ENCODE measurements around the gene PRKD1.

PRKD1 gene

GRCh38 chr14:29663281-29663801, 264.3 kb downstream of the PRKD1 start:
- no peak overlapping the region for H3K27ac ChIP-seq (ENCODE audit: low read length)
- no peaks in the 10 kb centered on the region for H3K79me2 ChIP-seq (ENCODE audit: low read length)
- no peak overlapping the region for H3K9ac ChIP-seq (ENCODE audit: low read length)
- no peaks in the 10 kb centered on the region for H3K9me3 ChIP-seq (ENCODE audit: insufficient read depth, low read length)
- no peaks in the 10 kb centered on the region for H4K20me1 ChIP-seq (ENCODE audit: insufficient read depth, low read length)
- TF ChIP-seq EZH2phosphoT487 (IDR thresholded peaks at IDR 0.05; ENCODE audit: low read depth) (no peak), CTCF (IDR thresholded peaks at IDR 0.05; ENCODE audit: low read depth, low read length) (no peak)
- no peaks in the 10 kb centered on the region for H3K4me1 ChIP-seq (ENCODE audit: low read length)
- H3K4me3 ChIP-seq (ENCODE audit: low read length), result no peak overlapping the region
- no peaks in the 10 kb centered on the region for H3K36me3 ChIP-seq (replicated peaks; ENCODE audit: low read depth, low read length)
- no peak overlapping the region for H3K4me2 ChIP-seq (ENCODE audit: low read length)
- no peaks in the 10 kb centered on the region for H3K27me3 ChIP-seq (ENCODE audit: low read depth, low read length)
- no peak overlapping the region for H2AFZ ChIP-seq (ENCODE audit: low read depth, low read length)

DNA sequence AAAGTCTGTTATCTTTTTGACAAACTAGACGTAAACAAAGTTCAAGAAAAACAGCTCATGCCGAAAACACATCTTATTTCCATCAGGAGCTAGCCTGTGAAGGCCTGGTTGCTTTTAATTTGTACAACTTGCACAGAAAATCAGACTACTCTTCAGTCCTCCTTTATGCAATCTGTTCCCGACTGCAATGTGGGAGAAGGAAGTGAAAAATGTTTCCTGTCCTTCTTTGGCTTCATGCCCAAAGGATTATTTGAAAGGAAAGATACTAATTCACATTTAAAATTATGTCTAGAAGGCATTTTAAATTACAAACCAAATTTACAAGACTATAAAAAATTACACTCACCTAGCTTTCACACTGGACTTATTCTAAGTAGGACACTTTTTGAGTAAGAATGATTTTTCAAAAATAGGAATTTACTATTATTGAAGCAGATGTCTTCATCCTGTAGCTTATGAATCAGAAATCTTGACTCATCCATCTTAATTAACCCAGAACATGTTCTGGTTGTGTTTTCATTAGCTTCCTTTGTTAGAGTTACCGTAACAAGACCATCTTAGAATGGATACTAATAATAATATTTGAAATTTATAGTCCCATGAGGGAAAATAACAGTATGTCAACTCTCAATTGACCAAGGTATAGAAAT, 272.6 kb downstream of the PRKD1 start:
- no peaks in the 10 kb centered on the region for H3K4me1 ChIP-seq (ENCODE audit: low read length)
- no peaks in the 10 kb centered on the region for H3K79me2 ChIP-seq (ENCODE audit: low read length)
- no peaks in the 10 kb centered on the region for H3K36me3 ChIP-seq (replicated peaks; ENCODE audit: low read depth, low read length)
- no peak overlapping the region for H3K9ac ChIP-seq (ENCODE audit: low read length)
- H3K9me3 ChIP-seq (ENCODE audit: insufficient read depth, low read length), result no peaks in the 10 kb centered on the region
- H3K27ac ChIP-seq (ENCODE audit: low read length), result no peak overlapping the region
- H3K27me3 ChIP-seq (ENCODE audit: low read depth, low read length), result no peaks in the 10 kb centered on the region
- no peaks in the 10 kb centered on the region for H4K20me1 ChIP-seq (ENCODE audit: insufficient read depth, low read length)
- no peak for TF ChIP-seq CTCF (IDR thresholded peaks at IDR 0.05; ENCODE audit: low read depth, low read length)
- no peak for TF ChIP-seq EZH2phosphoT487 (IDR thresholded peaks at IDR 0.05; ENCODE audit: low read depth)
- H3K4me3 ChIP-seq (ENCODE audit: low read length), result no peak overlapping the region
- H3K4me2 ChIP-seq (ENCODE audit: low read length), result no peak overlapping the region
- no peak overlapping the region for H2AFZ ChIP-seq (ENCODE audit: low read depth, low read length)

GRCh38 chr14:29653303-29653702, 274.3 kb downstream of the PRKD1 start:
- no peaks in the 10 kb centered on the region for H3K9me3 ChIP-seq (ENCODE audit: insufficient read depth, low read length)
- no peak overlapping the region for H2AFZ ChIP-seq (ENCODE audit: low read depth, low read length)
- H3K27ac ChIP-seq (ENCODE audit: low read length), result no peak overlapping the region
- no peak overlapping the region for H3K9ac ChIP-seq (ENCODE audit: low read length)
- TF ChIP-seq CTCF (IDR thresholded peaks at IDR 0.05; ENCODE audit: low read depth, low read length), result no peak
- TF ChIP-seq EZH2phosphoT487 (IDR thresholded peaks at IDR 0.05; ENCODE audit: low read depth), result no peak
- H3K4me1 ChIP-seq (ENCODE audit: low read length), result no peaks in the 10 kb centered on the region
- H3K36me3 ChIP-seq (replicated peaks; ENCODE audit: low read depth, low read length), result no peaks in the 10 kb centered on the region
- no peaks in the 10 kb centered on the region for H3K79me2 ChIP-seq (ENCODE audit: low read length)
- no peak overlapping the region for H3K4me2 ChIP-seq (ENCODE audit: low read length)
- no peaks in the 10 kb centered on the region for H3K27me3 ChIP-seq (ENCODE audit: low read depth, low read length)
- no peak overlapping the region for H3K4me3 ChIP-seq (ENCODE audit: low read length)
- H4K20me1 ChIP-seq (ENCODE audit: insufficient read depth, low read length), result no peaks in the 10 kb centered on the region

DNA sequence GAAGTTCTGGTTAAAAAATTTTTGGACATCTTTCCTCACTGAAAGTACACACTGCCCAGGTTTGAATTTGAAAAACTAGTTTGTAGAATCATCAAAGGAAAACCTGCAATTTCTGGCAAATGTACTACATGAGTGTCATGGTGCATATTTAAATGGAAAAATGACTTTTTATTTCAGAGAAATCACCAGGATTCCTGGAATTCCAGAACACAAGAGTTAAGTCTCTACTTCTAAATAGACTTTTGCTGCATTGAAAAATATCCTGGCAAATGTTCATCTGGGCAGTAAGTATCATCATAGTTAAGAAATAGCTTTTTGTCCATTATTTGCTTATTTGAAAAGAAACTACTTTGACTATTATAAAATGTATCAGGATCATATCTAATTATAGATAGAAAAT, 275.1 kb downstream of the PRKD1 start:
- H3K9me3 ChIP-seq (ENCODE audit: insufficient read depth, low read length), result no peaks in the 10 kb centered on the region
- no peaks in the 10 kb centered on the region for H3K79me2 ChIP-seq (ENCODE audit: low read length)
- H3K27me3 ChIP-seq (ENCODE audit: low read depth, low read length), result no peaks in the 10 kb centered on the region
- H4K20me1 ChIP-seq (ENCODE audit: insufficient read depth, low read length), result no peaks in the 10 kb centered on the region
- no peak overlapping the region for H3K27ac ChIP-seq (ENCODE audit: low read length)
- H3K4me1 ChIP-seq (ENCODE audit: low read length), result no peaks in the 10 kb centered on the region
- no peak overlapping the region for H3K4me2 ChIP-seq (ENCODE audit: low read length)
- TF ChIP-seq EZH2phosphoT487 (IDR thresholded peaks at IDR 0.05; ENCODE audit: low read depth), result no peak
- no peak overlapping the region for H3K9ac ChIP-seq (ENCODE audit: low read length)
- H3K4me3 ChIP-seq (ENCODE audit: low read length), result no peak overlapping the region
- no peak overlapping the region for H2AFZ ChIP-seq (ENCODE audit: low read depth, low read length)
- no peaks in the 10 kb centered on the region for H3K36me3 ChIP-seq (replicated peaks; ENCODE audit: low read depth, low read length)
